Left lobe of liver (tissue), 2 donors: Measurements from ENCODE around the gene ITPR1. TPM values are rescaled to one million over a fixed set of nuclear protein-coding genes. Genes with fewer than 3 reads are reported as not detected.

Experiments used
- ATAC-seq: fragments of 200-7000 bp; cut with Tn5 transposase; one replicate; pipeline ENCODE4 v1.9.1; 2020; ENCODE audit warnings: mild to moderate bottlenecking, moderate library complexity
- DNase-seq: peaks from one replicate; pipeline ENCODE4 v3.0.0-alpha.2; 2020; ENCODE audit warnings: low spot score
- total RNA-seq: library from RNA; stranded (reverse); gene quantifications from one replicate; pipeline ENCODE4 v1.2.1, GENCODE V29; 2021
- donor health status: DM: no; HTN: no; CAD: no; lungs with moderate emphysema.
- donor health status: DM: no; HTN: yes; CAD: no.

The ITPR1 gene
- total RNA-seq, 1 donor from 2014 or later: 8.7 TPM

GRCh38 chr3:4859788-4860187 lies 366.6 kb downstream of the ITPR1 start:
- no peak for DNase-seq
- ATAC-seq: no peak

DNA sequence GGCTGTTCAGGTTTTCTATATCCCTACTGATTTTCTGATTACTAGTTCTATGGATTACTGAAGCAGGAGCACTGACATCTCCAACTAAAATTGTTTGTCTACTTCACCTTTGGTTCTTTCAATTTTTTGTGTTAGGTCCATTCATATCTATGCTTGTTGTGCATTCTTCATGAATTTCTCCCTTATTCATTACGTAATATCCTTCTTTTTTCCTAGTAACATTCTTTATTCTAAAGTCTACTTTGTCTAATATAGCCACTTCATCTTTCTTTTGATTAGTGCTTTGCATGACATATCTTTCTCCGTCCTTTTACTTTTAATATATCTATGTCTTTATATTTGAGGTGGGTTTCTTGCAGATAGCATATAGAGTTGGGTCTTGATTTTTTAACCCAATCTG lies 369.8 kb downstream of the ITPR1 start:
- DNase-seq (no peak), ATAC-seq (no peak)

GRCh38 chr3:4864503-4864902 lies 371.4 kb downstream of the ITPR1 start:
- DNase-seq (no peak), ATAC-seq (no peak)

DNA sequence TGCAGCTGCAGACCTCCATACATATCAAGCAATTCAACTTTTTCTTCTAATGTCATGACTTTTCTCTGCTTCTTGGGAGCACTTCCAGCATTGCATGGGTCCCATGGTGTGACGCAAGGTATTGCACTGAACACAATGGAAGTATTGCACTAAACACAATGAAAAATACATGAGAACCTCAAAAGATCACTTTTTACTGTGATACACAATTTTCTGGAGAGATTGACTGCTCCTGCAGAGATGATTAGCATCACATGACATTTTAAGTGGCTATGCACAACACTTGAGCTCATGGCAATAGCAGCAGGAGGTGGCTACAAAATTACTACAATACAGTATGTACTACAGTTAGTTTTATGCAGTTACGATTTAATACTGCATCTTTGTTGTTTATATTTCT lies 372.6 kb downstream of the ITPR1 start:
- DNase-seq (no peak), ATAC-seq (no peak)

DNA sequence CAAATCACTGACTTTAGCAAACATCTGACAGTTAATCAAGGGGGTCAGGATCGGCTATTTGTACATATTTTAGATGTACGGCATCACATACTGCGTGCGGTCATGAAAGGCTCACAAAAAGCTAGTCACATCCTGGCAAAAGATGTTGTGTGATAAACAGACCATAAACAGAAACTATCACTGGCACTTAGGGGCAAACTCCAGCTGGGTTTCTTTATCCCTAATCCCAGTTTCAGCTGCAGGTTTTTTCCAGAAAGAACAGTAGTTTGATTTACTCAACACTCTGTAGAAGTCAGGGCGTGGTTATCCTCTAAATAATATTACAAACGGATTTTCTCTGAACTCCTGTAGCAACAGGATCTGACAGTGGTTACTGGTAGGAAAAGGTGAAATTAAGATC lies 373.7 kb downstream of the ITPR1 start:
- no peak for DNase-seq
- peak; percentile 2 for ATAC-seq

- ATAC-seq: peak; percentile 87
Observed at GRCh38 chr3:4877173-4877787, 384.1 kb downstream of the ITPR1 start.

GRCh38 chr3:4880850-4881249 lies 387.7 kb downstream of the ITPR1 start:
- DNase-seq (no peak), ATAC-seq (no peak)

More at GRCh38 chr3:4877173-4877787, 384.1 kb downstream of the ITPR1 start:
- DNase-seq: no peak

GRCh38 chr3:4882548-4882947 lies 389.4 kb downstream of the ITPR1 start:
- ATAC-seq (no peak), DNase-seq (no peak)

DNA sequence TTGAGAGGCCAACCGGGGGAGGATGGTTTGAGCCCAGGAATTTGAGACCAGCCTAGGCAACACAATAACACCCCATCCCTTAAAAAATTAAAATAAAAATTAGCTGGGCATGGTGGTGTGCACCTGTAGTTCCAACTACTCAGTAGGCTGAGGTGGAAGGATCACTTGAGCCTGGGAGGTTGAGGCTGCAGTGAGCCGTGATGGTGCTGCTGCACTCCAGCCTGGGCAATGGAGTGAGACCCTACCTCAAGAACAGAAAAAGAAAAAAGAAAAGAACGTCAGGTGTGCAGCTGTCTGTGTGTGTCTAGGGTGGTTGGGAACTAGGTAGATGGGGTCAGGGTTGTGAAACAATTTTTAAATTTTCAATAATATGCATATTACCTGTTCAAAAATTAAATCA lies 389.9 kb downstream of the ITPR1 start:
- no peak for DNase-seq
- ATAC-seq: no peak

- DNase-seq: no peak
- no peak for ATAC-seq
Observed at GRCh38 chr3:4884888-4885287, 391.7 kb downstream of the ITPR1 start.

DNA sequence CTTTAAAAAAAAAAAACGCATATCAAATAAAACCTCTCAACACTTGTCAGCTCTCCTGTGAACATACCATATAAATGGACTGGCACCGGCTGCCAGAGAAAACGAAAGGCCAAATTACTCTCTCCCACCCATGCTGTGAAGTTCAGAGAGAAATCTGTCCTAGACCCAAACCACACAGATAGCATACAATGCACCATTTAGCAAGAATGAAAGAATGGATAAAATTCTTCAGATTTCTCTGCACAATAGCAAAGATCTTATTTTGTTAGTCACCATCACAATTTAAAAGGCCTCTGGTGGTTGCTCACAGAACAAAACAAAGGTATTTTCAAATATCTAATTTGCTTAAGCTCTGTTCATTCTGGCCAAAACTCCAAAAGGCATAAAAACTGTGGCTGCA lies 392.2 kb downstream of the ITPR1 start:
- DNase-seq: no peak
- ATAC-seq: no peak

DNA sequence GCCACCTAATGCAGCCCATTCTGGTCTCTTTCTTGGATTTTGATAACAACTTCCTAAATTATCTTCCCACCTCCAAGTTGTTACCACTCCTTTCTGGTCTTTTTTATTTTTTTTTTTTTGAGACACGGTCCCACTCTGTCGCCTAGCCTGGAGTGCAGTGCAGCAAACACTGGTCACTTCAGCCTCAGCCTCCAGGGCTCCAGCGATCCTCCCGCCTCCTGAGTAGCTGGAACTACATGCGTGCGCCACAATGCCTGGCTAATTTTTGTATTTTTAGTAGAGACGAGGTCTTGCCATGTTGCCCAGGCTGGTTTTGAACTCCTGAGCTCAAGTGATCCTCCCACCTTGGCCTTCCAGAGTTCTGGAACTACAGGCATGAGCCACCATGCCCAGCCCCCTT lies 393.3 kb downstream of the ITPR1 start:
- ATAC-seq: no peak
- DNase-seq: no peak

DNA sequence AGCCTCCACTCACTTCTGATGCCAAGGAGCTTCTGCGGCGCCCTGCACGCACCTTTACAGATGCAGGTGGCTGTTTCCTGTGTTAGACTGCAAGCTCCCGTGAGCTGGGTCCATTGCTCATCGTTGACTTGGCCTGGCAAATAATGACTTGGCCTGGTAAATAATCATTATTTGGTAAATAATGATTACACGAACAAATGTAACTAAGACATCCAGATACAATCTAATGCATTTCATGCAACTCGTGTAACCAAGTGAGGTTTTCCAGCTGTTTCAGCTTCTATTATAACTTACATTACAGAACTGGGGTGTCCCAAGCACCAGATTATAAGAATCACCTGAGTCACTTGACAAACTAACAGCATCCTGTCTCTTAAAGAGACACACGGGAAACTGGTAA lies 394.0 kb downstream of the ITPR1 start:
- DNase-seq (no peak), ATAC-seq (no peak)

GRCh38 chr3:4888913-4889846 lies 396.0 kb downstream of the ITPR1 start:
- peak; percentile 51 for ATAC-seq
- no peak for DNase-seq

GRCh38 chr3:4889896-4890295 lies 396.7 kb downstream of the ITPR1 start:
- ATAC-seq (no peak), DNase-seq (no peak)

GRCh38 chr3:4894891-4895530 lies 401.9 kb downstream of the ITPR1 start:
- ATAC-seq: no peak
- no peak for DNase-seq

DNA sequence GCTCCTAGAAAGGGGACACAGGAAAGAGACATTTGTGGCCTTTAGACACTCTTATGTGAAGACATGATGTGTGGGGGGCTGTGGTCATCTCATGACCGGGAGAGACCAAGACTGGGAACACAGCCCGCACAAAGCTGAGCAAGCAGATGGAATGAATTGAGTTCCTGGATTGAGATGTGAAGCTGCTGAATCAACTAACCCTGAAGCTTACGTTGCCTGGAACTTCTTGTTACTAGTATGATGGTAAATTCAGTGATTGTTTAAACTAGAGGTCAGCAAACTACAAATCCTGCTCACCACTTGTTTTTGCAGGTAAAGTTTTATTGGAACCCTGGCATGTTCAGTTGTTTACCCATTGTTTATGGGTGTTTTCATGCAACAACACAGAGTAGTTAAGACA lies 402.7 kb downstream of the ITPR1 start:
- ATAC-seq: peak; percentile 18
- no peak for DNase-seq

Other genes starting within 250 kb of the ITPR1 start
- 7.0 TPM for gene SETMAR, start 190.0 kb upstream of the ITPR1 start, total RNA-seq
- gene SUMF1, start 26.1 kb upstream of the ITPR1 start, total RNA-seq: 21.7 TPM